Measurements from ENCODE around the gene RICTOR. TPM values are rescaled to one million over a fixed set of nuclear protein-coding genes. Genes with fewer than 3 reads are reported as not detected.

Gene RICTOR
- total and polyA plus RNA-seq, 2 donors (not counting 1 experiment from before 2014, with no cell fraction given), result 17.1 to 26.3 TPM

GRCh38 chr5:39093352-39093751 lies 19.2 kb upstream of the RICTOR start:
- Histone ChIP-seq H3K79me2 (ENCODE audit: control insufficient read depth, insufficient read depth, low read length) (no peaks in the 10 kb centered on the region), H3K4me2 (ENCODE audit: extremely low read depth, insufficient read depth, low read length) (no peak overlapping the region), H3K27me3 (ENCODE audit: control insufficient read depth, insufficient read depth, low read length) (no peaks in the 10 kb centered on the region), H3K27ac (ENCODE audit: insufficient read depth, low read length) (no peak overlapping the region), H3K36me3 (ENCODE audit: control insufficient read depth, insufficient read depth, low read length) (no peaks in the 10 kb centered on the region), H4K20me1 (ENCODE audit: control insufficient read depth, extremely low read depth, insufficient read depth, low read length) (no peaks in the 10 kb centered on the region), H3K9ac (ENCODE audit: insufficient read depth, low read length) (no peak overlapping the region), H3K4me1 (ENCODE audit: control insufficient read depth, extremely low read depth, insufficient read depth, low read length) (peaks cover 10% of the 10 kb centered on the region), H3K9me3 (ENCODE audit: control insufficient read depth, insufficient read depth, low read depth, low read length) (no peaks in the 10 kb centered on the region), H2AFZ (ENCODE audit: low read length) (no peak overlapping the region), H3K4me3 (replicated peaks in 1 of 4; ENCODE audit: control extremely low read depth in 1 of 4, insufficient read depth in 1 of 4, low read depth in 3 of 4, low read length in 4 of 4) (no peak overlapping the region)
- DNase-seq (ENCODE audit: low read depth in 2 of 2), result peak in 1 of 2 donors; percentile 51
- TF ChIP-seq CTCF (conservative IDR thresholded peaks at IDR 0.05 in 1 of 2, IDR thresholded peaks at IDR 0.05 in 1 of 2; ENCODE audit: low read depth in 1 of 2, low read length in 2 of 2), result no peak
- TF ChIP-seq EZH2 (IDR thresholded peaks at IDR 0.05; ENCODE audit: low read length, missing control alignments), result no peak

- Histone ChIP-seq H3K4me3 (replicated peaks in 1 of 4; ENCODE audit: control extremely low read depth in 1 of 4, insufficient read depth in 1 of 4, low read depth in 3 of 4, low read length in 4 of 4) (no peak overlapping the region), H4K20me1 (ENCODE audit: control insufficient read depth, extremely low read depth, insufficient read depth, low read length) (no peaks in the 10 kb centered on the region), H3K4me1 (ENCODE audit: control insufficient read depth, extremely low read depth, insufficient read depth, low read length) (peaks cover 10% of the 10 kb centered on the region), H3K27ac (ENCODE audit: insufficient read depth, low read length) (no peak overlapping the region), H3K27me3 (ENCODE audit: control insufficient read depth, insufficient read depth, low read length) (no peaks in the 10 kb centered on the region), H3K79me2 (ENCODE audit: control insufficient read depth, insufficient read depth, low read length) (no peaks in the 10 kb centered on the region), H3K9ac (ENCODE audit: insufficient read depth, low read length) (no peak overlapping the region), H2AFZ (ENCODE audit: low read length) (no peak overlapping the region), H3K9me3 (ENCODE audit: control insufficient read depth, insufficient read depth, low read depth, low read length) (no peaks in the 10 kb centered on the region), H3K36me3 (ENCODE audit: control insufficient read depth, insufficient read depth, low read length) (no peaks in the 10 kb centered on the region), H3K4me2 (ENCODE audit: extremely low read depth, insufficient read depth, low read length) (no peak overlapping the region)
- peak; percentile 44 to 59 for DNase-seq (ENCODE audit: low read depth in 2 of 2)
- TF ChIP-seq EZH2 (IDR thresholded peaks at IDR 0.05; ENCODE audit: low read length, missing control alignments) (no peak), CTCF (conservative IDR thresholded peaks at IDR 0.05 in 1 of 2, IDR thresholded peaks at IDR 0.05 in 1 of 2; ENCODE audit: low read depth in 1 of 2, low read length in 2 of 2) (no peak)
Observed at GRCh38 chr5:39092581-39093351, 18.6 kb upstream of the RICTOR start.

- H4K20me1 ChIP-seq (ENCODE audit: control insufficient read depth, extremely low read depth, insufficient read depth, low read length), result no peaks in the 10 kb centered on the region
- H3K36me3 ChIP-seq (ENCODE audit: control insufficient read depth, insufficient read depth, low read length), result no peaks in the 10 kb centered on the region
- H3K9me3 ChIP-seq (ENCODE audit: control insufficient read depth, insufficient read depth, low read depth, low read length), result no peaks in the 10 kb centered on the region
- no peak overlapping the region for H3K9ac ChIP-seq (ENCODE audit: insufficient read depth, low read length)
- no peaks in the 10 kb centered on the region for H3K79me2 ChIP-seq (ENCODE audit: control insufficient read depth, insufficient read depth, low read length)
- no peak for TF ChIP-seq CTCF (conservative IDR thresholded peaks at IDR 0.05 in 1 of 2, IDR thresholded peaks at IDR 0.05 in 1 of 2; ENCODE audit: low read depth in 1 of 2, low read length in 2 of 2)
- no peak for TF ChIP-seq EZH2 (IDR thresholded peaks at IDR 0.05; ENCODE audit: low read length, missing control alignments)
- no peak overlapping the region for H3K4me2 ChIP-seq (ENCODE audit: extremely low read depth, insufficient read depth, low read length)
- H3K4me1 ChIP-seq (ENCODE audit: control insufficient read depth, extremely low read depth, insufficient read depth, low read length), result peaks cover 10% of the 10 kb centered on the region
- H3K27ac ChIP-seq (ENCODE audit: insufficient read depth, low read length), result no peak overlapping the region
- H3K4me3 ChIP-seq (replicated peaks in 1 of 4; ENCODE audit: control extremely low read depth in 1 of 4, insufficient read depth in 1 of 4, low read depth in 3 of 4, low read length in 4 of 4), result no peak overlapping the region
- no peak for DNase-seq (ENCODE audit: low read depth in 2 of 2)
- no peaks in the 10 kb centered on the region for H3K27me3 ChIP-seq (ENCODE audit: control insufficient read depth, insufficient read depth, low read length)
- H2AFZ ChIP-seq (ENCODE audit: low read length), result no peak overlapping the region
Observed at GRCh38 chr5:39091940-39092580, 17.9 kb upstream of the RICTOR start.
